ENCODE measurements around the gene G6PC1.

GRCh38 chr17:42906772-42907446 lies 6.3 kb downstream of the G6PC1 start:
- no peak for TF ChIP-seq EZH2 (IDR thresholded peaks at IDR 0.05; ENCODE audit: borderline replicate concordance, low read length)
- no peak for TF ChIP-seq CTCF (IDR thresholded peaks at IDR 0.05; ENCODE audit: low read length)
